Loucy (cell line): ENCODE measurements around the gene SPATA7.

Experiments
- CTCF ChIP-seq: fragments of 200-600 bp; sonication (generic); conservative IDR thresholded peaks from 2 replicates; pipeline ENCODE4 v1.5.1; 2014; ENCODE audit warnings: mild to moderate bottlenecking, antibody characterized with exemption, low read length
- EZH2phosphoT487 ChIP-seq: fragments of 200-600 bp; IDR thresholded peaks from 2 replicates; pipeline ENCODE4 v1.6.1; 2018; ENCODE audit warnings: antibody characterized with exemption, mild to moderate bottlenecking, moderate library complexity, borderline replicate concordance

- TF ChIP-seq CTCF: no peak
- TF ChIP-seq EZH2phosphoT487: no peak
Observed at GRCh38 chr14:88364710-88365413, 20.6 kb upstream of the SPATA7 start.
